ENCODE measurements around the gene ULBP2. TPM values are rescaled to one million over a fixed set of nuclear protein-coding genes. Genes with fewer than 3 reads are reported as not detected.

The ULBP2 gene
- total RNA-seq, 1 experiment from 2014 or later, result 0.13 TPM

DNA sequence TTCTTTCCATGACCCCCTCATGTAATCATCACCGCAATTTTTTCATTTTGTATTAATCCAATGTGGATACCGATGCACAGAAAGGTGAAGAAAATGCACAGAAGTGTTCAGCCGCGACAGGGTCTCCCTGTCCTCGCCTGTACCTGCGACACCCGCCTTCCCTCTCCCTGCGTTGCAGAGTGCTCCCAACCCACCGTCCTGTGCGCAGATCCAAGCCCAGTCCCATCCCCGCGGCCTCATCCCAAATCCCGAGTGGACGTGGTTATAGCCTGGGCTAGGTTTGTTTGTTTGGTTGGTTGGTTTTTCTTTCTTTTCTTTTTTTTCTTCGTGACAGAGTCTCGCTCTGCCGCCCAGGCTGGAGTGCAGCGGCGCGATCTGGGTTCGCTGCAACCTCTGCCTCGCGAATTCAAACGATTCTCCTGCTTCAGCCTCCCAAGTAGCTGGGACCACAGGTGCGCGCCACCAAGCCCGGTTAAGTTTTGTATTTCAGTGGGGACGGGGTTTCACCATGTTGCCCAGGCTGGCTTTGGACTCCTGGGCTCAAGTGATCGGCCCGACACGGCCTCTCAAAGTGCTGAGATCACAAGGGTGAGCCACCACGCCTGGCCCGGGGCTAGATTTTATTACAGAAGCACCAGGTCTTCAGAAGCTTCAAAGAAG is 18.4 kb upstream of the ULBP2 start:
- Mint-ChIP-seq H3K27ac (no peak overlapping the region), H3K27me3 (ENCODE audit: low read depth) (peaks cover 97% of the 10 kb centered on the region), H3K9me3 (no peaks in the 10 kb centered on the region), H3K4me1 (peaks cover 14% of the 10 kb centered on the region), H3K4me3 (peak overlapping the region; percentile 83), H3K36me3 (no peaks in the 10 kb centered on the region)
- ATAC-seq (peak; percentile 15), DNase-seq (ENCODE audit: low spot score) (no peak)
- ChIA-PET POLR2A (no interaction called here), CTCF (interaction anchor here (1.7 to 2.3 kb wide), 2 partner anchors 83 to 93 kb away, joined by 5 to 19 read pairs; no protein-coding TSS in a partner anchor)
- TF ChIP-seq, protein P1, sequence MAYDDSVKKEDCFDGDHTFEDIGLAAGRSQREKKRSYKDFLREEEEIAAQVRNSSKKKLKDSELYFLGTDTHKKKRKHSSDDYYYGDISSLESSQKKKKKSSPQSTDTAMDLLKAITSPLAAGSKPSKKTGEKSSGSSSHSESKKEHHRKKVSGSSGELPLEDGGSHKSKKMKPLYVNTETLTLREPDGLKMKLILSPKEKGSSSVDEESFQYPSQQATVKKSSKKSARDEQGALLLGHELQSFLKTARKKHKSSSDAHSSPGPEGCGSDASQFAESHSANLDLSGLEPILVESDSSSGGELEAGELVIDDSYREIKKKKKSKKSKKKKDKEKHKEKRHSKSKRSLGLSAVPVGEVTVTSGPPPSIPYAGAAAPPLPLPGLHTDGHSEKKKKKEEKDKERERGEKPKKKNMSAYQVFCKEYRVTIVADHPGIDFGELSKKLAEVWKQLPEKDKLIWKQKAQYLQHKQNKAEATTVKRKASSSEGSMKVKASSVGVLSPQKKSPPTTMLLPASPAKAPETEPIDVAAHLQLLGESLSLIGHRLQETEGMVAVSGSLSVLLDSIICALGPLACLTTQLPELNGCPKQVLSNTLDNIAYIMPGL (CRISPR knock-in tag; IDR thresholded peaks at IDR 0.05), result no peak
- 0 out of 2 replicates have a peak, but pooled peaks have one; percentile 8 for TF ChIP-seq GTF2I (CRISPR knock-in tag; conservative IDR thresholded peaks at IDR 0.05)

DNA sequence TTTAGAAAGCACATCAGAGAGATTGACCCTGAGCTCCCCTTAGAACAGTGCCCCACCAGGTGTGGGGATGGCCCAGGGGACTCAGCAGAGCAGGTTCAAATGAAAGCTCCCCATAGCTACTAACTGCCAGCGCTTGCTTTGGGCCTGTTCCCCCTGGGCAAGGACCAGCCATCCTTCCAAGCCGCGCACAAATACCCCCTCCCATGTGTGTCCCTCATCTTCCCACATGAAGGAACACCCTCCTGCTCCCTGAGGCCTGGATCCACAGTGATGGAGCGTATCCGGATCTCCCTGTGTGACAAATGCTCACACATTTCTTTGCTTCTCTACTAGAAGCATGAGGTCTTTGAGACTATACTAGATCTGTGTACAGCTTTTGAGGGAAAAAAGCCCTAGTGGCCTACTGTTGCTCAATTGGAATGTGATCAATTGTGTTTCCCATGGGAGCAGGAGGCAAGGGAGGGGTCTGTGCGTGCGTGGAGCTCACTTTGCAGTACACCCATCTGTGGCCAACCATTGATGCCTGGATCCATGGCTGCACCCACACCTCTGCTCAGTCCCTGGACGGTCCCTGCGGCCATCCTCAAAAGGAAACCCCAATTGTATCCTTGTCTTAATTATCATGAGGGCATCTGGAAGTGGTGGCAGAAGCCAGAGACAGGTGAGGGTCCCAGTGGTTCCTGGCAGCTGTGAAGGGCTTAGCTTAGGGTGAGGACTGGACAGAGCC is 17.4 kb upstream of the ULBP2 start:
- POLR2A ChIA-PET, result interaction anchor here (1.2 kb wide), 1 partner anchor 84 kb away, joined by 3 read pairs; no protein-coding TSS in a partner anchor
- Mint-ChIP-seq H3K4me1 (peaks cover 14% of the 10 kb centered on the region), H3K27me3 (ENCODE audit: low read depth) (peaks cover 97% of the 10 kb centered on the region), H3K4me3 (peak overlapping the region; percentile 39), H3K9me3 (no peaks in the 10 kb centered on the region), H3K36me3 (no peaks in the 10 kb centered on the region), H3K27ac (no peak overlapping the region)
- CTCF ChIA-PET, result interaction anchor here (1.0 to 2.3 kb wide), 5 partner anchors 16 to 99 kb away, joined by 3 to 19 read pairs (median 5); no protein-coding TSS in a partner anchor
- DNase-seq (ENCODE audit: low spot score) (no peak), ATAC-seq (no peak)
- TF ChIP-seq MXD4 (CRISPR knock-in tag; IDR thresholded peaks at IDR 0.05; ENCODE audit: borderline replicate concordance), result no peak
- TF ChIP-seq PRRX2 (CRISPR knock-in tag; IDR thresholded peaks at IDR 0.05), result no peak
- TF ChIP-seq MYBL2 (CRISPR knock-in tag; IDR thresholded peaks at IDR 0.05), result no peak
- no peak for TF ChIP-seq SOX15 (CRISPR knock-in tag; IDR thresholded peaks at IDR 0.05)
- TF ChIP-seq CREM (CRISPR knock-in tag; IDR thresholded peaks at IDR 0.05), result no peak
- TF ChIP-seq ZNF671 (CRISPR knock-in tag; IDR thresholded peaks at IDR 0.05), result no peak
- TF ChIP-seq, protein P2, sequence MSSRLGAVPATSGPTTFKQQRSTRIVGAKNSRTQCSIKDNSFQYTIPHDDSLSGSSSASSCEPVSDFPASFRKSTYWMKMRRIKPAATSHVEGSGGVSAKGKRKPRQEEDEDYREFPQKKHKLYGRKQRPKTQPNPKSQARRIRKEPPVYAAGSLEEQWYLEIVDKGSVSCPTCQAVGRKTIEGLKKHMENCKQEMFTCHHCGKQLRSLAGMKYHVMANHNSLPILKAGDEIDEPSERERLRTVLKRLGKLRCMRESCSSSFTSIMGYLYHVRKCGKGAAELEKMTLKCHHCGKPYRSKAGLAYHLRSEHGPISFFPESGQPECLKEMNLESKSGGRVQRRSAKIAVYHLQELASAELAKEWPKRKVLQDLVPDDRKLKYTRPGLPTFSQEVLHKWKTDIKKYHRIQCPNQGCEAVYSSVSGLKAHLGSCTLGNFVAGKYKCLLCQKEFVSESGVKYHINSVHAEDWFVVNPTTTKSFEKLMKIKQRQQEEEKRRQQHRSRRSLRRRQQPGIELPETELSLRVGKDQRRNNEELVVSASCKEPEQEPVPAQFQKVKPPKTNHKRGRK (CRISPR knock-in tag; IDR thresholded peaks at IDR 0.05; ENCODE audit: borderline replicate concordance), result no peak
- TF ChIP-seq, protein P3, sequence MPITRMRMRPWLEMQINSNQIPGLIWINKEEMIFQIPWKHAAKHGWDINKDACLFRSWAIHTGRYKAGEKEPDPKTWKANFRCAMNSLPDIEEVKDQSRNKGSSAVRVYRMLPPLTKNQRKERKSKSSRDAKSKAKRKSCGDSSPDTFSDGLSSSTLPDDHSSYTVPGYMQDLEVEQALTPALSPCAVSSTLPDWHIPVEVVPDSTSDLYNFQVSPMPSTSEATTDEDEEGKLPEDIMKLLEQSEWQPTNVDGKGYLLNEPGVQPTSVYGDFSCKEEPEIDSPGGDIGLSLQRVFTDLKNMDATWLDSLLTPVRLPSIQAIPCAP (CRISPR knock-in tag; IDR thresholded peaks at IDR 0.05), result no peak
- TF ChIP-seq ZNF423 (CRISPR knock-in tag; IDR thresholded peaks at IDR 0.05), result no peak
- TF ChIP-seq, protein P1 (CRISPR knock-in tag; IDR thresholded peaks at IDR 0.05), result no peak
- TF ChIP-seq, protein P4, sequence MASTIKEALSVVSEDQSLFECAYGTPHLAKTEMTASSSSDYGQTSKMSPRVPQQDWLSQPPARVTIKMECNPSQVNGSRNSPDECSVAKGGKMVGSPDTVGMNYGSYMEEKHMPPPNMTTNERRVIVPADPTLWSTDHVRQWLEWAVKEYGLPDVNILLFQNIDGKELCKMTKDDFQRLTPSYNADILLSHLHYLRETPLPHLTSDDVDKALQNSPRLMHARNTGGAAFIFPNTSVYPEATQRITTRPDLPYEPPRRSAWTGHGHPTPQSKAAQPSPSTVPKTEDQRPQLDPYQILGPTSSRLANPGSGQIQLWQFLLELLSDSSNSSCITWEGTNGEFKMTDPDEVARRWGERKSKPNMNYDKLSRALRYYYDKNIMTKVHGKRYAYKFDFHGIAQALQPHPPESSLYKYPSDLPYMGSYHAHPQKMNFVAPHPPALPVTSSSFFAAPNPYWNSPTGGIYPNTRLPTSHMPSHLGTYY (CRISPR knock-in tag; IDR thresholded peaks at IDR 0.05), result no peak
- TF ChIP-seq, protein P5, sequence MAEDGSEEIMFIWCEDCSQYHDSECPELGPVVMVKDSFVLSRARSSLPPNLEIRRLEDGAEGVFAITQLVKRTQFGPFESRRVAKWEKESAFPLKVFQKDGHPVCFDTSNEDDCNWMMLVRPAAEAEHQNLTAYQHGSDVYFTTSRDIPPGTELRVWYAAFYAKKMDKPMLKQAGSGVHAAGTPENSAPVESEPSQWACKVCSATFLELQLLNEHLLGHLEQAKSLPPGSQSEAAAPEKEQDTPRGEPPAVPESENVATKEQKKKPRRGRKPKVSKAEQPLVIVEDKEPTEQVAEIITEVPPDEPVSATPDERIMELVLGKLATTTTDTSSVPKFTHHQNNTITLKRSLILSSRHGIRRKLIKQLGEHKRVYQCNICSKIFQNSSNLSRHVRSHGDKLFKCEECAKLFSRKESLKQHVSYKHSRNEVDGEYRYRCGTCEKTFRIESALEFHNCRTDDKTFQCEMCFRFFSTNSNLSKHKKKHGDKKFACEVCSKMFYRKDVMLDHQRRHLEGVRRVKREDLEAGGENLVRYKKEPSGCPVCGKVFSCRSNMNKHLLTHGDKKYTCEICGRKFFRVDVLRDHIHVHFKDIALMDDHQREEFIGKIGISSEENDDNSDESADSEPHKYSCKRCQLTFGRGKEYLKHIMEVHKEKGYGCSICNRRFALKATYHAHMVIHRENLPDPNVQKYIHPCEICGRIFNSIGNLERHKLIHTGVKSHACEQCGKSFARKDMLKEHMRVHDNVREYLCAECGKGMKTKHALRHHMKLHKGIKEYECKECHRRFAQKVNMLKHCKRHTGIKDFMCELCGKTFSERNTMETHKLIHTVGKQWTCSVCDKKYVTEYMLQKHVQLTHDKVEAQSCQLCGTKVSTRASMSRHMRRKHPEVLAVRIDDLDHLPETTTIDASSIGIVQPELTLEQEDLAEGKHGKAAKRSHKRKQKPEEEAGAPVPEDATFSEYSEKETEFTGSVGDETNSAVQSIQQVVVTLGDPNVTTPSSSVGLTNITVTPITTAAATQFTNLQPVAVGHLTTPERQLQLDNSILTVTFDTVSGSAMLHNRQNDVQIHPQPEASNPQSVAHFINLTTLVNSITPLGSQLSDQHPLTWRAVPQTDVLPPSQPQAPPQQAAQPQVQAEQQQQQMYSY (CRISPR knock-in tag; IDR thresholded peaks at IDR 0.05), result no peak
- TF ChIP-seq ZNF138 (CRISPR knock-in tag; conservative IDR thresholded peaks at IDR 0.05), result no peak
- TF ChIP-seq, protein P6, sequence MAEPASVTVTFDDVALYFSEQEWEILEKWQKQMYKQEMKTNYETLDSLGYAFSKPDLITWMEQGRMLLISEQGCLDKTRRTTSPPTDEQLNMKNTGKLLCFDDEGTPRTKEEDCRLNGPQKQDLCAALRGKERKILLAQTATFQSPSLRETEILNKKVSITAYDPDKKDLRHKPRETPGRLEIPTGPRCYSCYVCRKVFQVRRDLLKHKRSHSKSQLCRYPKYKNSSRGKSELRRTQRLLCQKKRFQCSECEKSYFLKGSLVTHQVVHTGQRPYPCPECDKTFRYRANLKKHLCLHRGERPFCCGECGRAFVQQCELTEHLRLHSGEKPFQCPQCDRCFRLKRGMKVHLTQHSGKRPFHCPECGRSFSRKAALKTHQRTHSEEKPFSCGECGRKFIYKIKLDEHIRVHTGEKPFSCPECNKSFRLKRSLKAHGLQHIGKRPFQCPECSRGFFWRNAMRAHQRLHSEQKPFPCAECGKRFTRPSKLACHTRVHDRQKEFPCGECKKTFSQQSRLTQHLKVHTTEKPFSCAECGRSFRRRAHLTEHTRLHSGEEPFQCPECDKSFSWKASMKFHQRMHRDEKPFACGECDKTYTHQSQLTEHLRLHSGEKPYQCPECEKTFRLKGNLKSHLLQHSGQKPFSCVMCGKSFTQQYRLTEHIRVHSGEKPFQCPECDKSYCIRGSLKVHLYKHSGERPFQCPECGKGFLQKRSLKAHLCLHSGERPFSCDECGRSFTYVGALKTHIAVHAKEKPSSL (CRISPR knock-in tag; conservative IDR thresholded peaks at IDR 0.05), result no peak
- TF ChIP-seq FOXK1 (CRISPR knock-in tag; IDR thresholded peaks at IDR 0.05), result no peak
- TF ChIP-seq, protein P7, sequence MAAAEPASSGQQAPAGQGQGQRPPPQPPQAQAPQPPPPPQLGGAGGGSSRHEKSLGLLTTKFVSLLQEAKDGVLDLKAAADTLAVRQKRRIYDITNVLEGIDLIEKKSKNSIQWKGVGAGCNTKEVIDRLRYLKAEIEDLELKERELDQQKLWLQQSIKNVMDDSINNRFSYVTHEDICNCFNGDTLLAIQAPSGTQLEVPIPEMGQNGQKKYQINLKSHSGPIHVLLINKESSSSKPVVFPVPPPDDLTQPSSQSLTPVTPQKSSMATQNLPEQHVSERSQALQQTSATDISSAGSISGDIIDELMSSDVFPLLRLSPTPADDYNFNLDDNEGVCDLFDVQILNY (CRISPR knock-in tag; IDR thresholded peaks at IDR 0.05), result no peak
- no peak for TF ChIP-seq GABPB1 (CRISPR knock-in tag; IDR thresholded peaks at IDR 0.05)

Data from WTC11 (cell line).